IPS-15b (cell line): ENCODE results near the gene ZNF687.
A peak's percentile ranks its signal among the peaks of the same experiment; 100 is the strongest.

ENCODE experiments used
- H3K27me3 ChIP-seq: one replicate; pipeline ENCODE4 v1.6.1; 2013; ENCODE audit warnings: low read length; ENCODE audit not compliant: control insufficient read depth, insufficient read depth
- H3K36me3 ChIP-seq: one replicate; pipeline ENCODE4 v1.6.1; 2013; ENCODE audit warnings: low read length; ENCODE audit not compliant: control insufficient read depth, insufficient read depth
- H3K4me1 ChIP-seq: one replicate; pipeline ENCODE4 v1.6.1; 2013; ENCODE audit warnings: mild to moderate bottlenecking, low read length; ENCODE audit not compliant: control insufficient read depth, insufficient read depth
- H3K4me3 ChIP-seq: one replicate; pipeline ENCODE4 v1.5.1; 2013; ENCODE audit warnings: low read depth, low read length
- H3K9ac ChIP-seq: one replicate; pipeline ENCODE4 v1.6.1; 2013; ENCODE audit warnings: low read depth, mild to moderate bottlenecking, low read length
- H3K9me3 ChIP-seq: one replicate; pipeline ENCODE4 v1.6.1; 2013; ENCODE audit warnings: mild to moderate bottlenecking, low read length; ENCODE audit not compliant: control insufficient read depth, insufficient read depth

Gene ZNF687

GRCh38 chr1:151325231-151325630, 43.1 kb downstream of the ZNF687 start:
- Histone ChIP-seq H3K9me3 (no peaks in the 10 kb centered on the region), H3K36me3 (no peaks in the 10 kb centered on the region), H3K4me1 (peaks cover 2% of the 10 kb centered on the region), H3K27me3 (no peaks in the 10 kb centered on the region), H3K9ac (no peak overlapping the region), H3K4me3 (no peak overlapping the region)

DNA sequence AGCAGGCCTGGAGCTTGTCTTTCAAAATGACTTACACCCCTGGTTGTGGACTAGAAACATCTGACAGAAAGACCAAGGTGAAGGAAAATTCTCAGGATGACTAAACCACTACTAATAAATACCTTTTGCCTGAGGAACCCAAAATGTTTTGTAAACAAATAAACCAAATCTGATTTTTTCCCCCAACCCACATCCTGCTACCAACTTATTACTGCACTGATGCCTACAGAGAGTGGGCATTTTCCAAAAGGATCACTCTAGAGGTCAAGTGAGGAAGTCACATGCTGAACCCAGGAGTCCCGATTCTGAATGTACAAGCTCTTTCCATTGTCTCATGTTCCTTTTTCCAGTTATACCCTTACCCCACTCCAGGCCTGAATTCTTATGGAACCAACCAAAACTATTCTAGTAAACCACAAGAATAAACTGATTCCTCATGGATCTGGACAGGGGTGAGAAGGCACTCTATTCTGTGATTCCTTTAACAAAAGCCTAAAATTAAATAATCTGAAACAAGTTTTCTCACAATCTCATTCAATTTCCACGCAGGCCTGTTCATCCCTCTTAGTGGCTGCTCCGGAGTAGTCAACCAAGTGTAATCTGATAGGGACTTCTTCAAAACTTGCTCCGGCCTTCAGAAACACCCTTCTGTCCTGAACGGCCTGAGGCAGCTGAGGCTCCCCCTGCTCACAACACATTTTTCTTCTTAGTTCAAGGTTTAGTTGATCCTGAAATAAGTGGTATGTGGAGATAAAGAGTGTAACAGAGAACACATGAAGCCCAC, 43.7 kb downstream of the ZNF687 start:
- peaks cover 2% of the 10 kb centered on the region for H3K4me1 ChIP-seq
- no peaks in the 10 kb centered on the region for H3K27me3 ChIP-seq
- no peak overlapping the region for H3K9ac ChIP-seq
- H3K4me3 ChIP-seq: peak overlapping the region; percentile 77
- H3K36me3 ChIP-seq: no peaks in the 10 kb centered on the region
- no peaks in the 10 kb centered on the region for H3K9me3 ChIP-seq

GRCh38 chr1:151326619-151327222, 44.6 kb downstream of the ZNF687 start:
- H3K9me3 ChIP-seq: no peaks in the 10 kb centered on the region
- H3K4me3 ChIP-seq: peak overlapping the region; percentile 77

GRCh38 chr1:151327223-151327902, 45.3 kb downstream of the ZNF687 start, which contains the start of gene PI4KB:
PI4KB (minus strand) TSS chr1:151327416; CDS start chr1:151316481, 10,935 bp downstream.
- H3K9me3 ChIP-seq: no peaks in the 10 kb centered on the region

More at GRCh38 chr1:151326619-151327222, 44.6 kb downstream of the ZNF687 start:
- H3K9ac ChIP-seq: no peak overlapping the region
- peaks cover 2% of the 10 kb centered on the region for H3K4me1 ChIP-seq
- no peaks in the 10 kb centered on the region for H3K36me3 ChIP-seq
- no peaks in the 10 kb centered on the region for H3K27me3 ChIP-seq

GRCh38 chr1:151327903-151328674, 46.0 kb downstream of the ZNF687 start:
- H3K36me3 ChIP-seq: no peaks in the 10 kb centered on the region
- peak overlapping the region; percentile 82 for H3K9ac ChIP-seq
- no peaks in the 10 kb centered on the region for H3K9me3 ChIP-seq
- H3K4me3 ChIP-seq: peak overlapping the region; percentile 77
- no peaks in the 10 kb centered on the region for H3K27me3 ChIP-seq
- H3K4me1 ChIP-seq: peaks cover 2% of the 10 kb centered on the region

More at GRCh38 chr1:151327223-151327902, 45.3 kb downstream of the ZNF687 start, which contains the start of gene PI4KB:
- H3K4me3 ChIP-seq: peak within 1 kb of the TSS; percentile 77
- H3K9ac ChIP-seq: peak within 1 kb of the TSS; percentile 86
- H3K36me3 ChIP-seq: no peaks in the 10 kb centered on the region
- no peaks in the 10 kb centered on the region for H3K27me3 ChIP-seq
- H3K4me1 ChIP-seq: peaks cover 2% of the 10 kb centered on the region

DNA sequence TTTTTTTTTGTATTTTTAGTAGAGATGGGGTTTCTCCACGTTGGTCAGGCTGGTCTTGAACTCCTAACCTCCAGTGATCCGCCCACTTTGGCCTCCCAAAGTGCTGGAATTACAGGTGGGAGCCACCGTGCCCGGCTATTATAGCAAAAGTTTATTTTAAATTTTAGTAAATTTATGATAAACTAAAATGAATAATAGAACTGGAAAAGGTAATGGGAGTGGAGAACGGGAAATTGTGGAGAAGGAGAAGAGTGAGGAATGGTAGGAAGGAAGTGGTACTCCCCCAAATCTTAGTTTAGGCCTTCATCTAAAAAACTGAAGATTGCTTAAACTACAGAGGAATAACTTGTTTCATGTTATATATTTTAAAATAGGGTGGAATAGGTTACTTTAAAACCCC, 52.7 kb downstream of the ZNF687 start:
- Histone ChIP-seq H3K27me3 (no peaks in the 10 kb centered on the region), H3K36me3 (no peaks in the 10 kb centered on the region), H3K9ac (no peak overlapping the region), H3K4me3 (no peak overlapping the region), H3K9me3 (no peaks in the 10 kb centered on the region), H3K4me1 (no peaks in the 10 kb centered on the region)

DNA sequence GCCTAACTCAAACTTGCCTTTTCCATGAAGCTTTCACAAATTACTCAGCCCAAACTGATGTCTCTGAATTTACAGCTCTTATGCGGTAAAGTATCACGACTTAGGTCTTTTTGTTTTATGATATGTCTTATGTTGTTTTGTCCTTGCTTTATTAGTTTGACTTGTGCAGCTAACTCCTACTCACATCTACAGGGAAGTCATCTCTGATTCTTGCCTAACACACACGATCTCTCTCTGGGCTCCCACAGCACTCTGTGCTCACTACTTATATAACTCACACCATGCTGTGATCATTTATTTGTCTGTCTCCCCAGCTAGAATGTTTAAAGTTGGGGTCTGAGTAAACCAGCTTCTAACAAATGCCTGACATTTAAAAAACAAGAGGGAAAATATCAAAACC, 54.5 kb downstream of the ZNF687 start:
- Histone ChIP-seq H3K9ac (no peak overlapping the region), H3K27me3 (no peaks in the 10 kb centered on the region), H3K4me3 (no peak overlapping the region)

DNA sequence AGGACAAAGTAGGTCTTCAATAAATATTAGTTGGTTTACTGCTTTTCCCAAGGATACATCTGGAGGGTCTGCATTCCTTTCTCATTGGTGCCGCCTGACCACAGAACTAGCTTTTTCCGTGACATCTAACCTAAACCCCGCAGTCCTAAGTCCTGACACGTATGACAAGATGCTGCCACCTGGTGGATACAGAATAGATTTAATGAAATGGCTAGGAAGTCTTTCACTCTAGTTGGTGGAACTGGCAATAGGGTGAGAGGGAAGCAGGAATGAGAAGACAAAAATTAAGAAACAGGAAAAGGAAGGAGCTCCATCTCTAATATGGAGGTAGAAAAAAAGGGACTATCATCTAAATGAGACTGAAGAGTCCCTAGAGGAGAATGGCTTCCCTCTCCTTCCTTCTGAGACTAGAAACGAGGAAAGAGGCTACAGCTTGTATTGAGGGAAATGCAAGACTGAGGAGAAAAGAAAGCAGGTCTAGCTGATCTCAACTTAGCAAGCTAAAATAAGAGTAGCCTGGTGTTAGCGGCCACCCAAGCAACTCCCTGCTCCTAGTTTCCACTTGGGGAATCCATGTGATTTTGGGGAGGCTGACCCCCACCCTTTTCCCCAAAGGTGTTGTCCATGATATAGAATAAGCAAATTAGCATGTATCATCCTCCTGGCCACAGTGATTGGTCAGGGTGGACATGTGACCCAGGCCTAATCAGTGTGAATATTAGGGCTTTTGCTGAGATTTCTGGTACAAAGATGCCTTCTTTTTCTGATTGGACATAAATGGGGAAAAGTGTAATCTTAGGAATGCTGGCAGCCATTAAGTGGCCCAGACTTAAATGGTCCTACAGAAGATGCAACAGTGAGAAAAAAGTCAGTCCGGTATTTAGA, 59.0 kb downstream of the ZNF687 start:
- Histone ChIP-seq H3K27me3 (no peaks in the 10 kb centered on the region), H3K9ac (no peak overlapping the region), H3K4me3 (no peak overlapping the region), H3K9me3 (no peaks in the 10 kb centered on the region), H3K36me3 (peaks cover 21% of the 10 kb centered on the region), H3K4me1 (peaks cover 6% of the 10 kb centered on the region)

More for the DNA sequence above, 54.5 kb downstream of the ZNF687 start:
- H3K9me3 ChIP-seq: no peaks in the 10 kb centered on the region
- no peaks in the 10 kb centered on the region for H3K4me1 ChIP-seq
- no peaks in the 10 kb centered on the region for H3K36me3 ChIP-seq
